Measurements from ENCODE around the gene ACVRL1.

Gene ACVRL1

DNA sequence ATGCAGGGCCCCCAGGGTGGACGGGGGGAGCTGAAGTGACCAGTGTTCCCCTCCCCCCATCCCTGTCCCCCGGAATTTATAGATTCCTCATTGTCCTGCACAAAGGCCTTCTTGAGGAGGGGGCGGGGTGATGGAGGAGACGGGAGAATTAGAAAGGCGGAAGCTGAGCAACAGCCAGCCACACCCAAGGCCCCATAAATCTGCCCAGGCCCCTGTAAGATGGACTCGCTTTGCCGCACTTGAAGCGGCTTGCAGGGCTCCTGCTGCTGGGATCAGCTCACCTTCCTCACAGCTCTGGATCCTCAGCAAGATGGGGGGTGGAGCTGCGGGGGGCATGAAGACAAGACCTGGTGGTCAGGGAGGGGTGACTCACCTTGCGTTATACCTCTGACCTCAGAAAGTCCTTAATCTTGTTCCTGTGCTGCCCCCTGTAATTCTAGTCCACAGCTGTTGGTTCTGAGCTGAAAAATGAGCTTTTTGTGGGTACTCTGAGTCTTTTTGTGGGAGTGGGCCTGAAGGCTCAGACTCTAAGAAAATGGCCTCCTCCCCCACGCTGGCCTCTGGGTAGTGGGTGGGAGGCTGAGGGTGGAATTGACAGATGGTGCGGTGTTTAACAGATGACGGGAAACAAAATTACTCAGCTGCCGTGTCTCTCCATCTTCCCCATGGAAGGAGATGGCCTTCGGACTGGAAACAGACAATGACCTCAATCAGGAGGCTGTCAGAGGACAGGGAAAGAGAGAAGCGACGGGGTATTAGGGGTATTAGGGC, 35.2 kb upstream of the ACVRL1 start:
- no peaks in the 10 kb centered on the region for H3F3A ChIP-seq (ENCODE audit: control insufficient read depth, insufficient read depth)
- no peaks in the 10 kb centered on the region for H3K9me2 ChIP-seq (replicated peaks; ENCODE audit: control insufficient read depth, low read length)
- H3K27me3 ChIP-seq (ENCODE audit: control insufficient read depth, low read length): peaks cover 7% of the 10 kb centered on the region
- no peak overlapping the region for H3K4me2 ChIP-seq (ENCODE audit: low read length)
- no peak overlapping the region for H3K4me3 ChIP-seq (ENCODE audit: low read length)
- H3K36me3 ChIP-seq (ENCODE audit: control insufficient read depth, low read length): no peaks in the 10 kb centered on the region
- H3K27ac ChIP-seq (ENCODE audit: low read depth, low read length): no peak overlapping the region
- no peaks in the 10 kb centered on the region for H3K79me2 ChIP-seq (ENCODE audit: control insufficient read depth, low read length)
- no peaks in the 10 kb centered on the region for H4K20me1 ChIP-seq (ENCODE audit: control insufficient read depth, insufficient read depth, low read depth, low read length)
- TF ChIP-seq EZH2phosphoT487 (IDR thresholded peaks at IDR 0.05; ENCODE audit: borderline replicate concordance, low read length): no peak
- TF ChIP-seq, protein P1, sequence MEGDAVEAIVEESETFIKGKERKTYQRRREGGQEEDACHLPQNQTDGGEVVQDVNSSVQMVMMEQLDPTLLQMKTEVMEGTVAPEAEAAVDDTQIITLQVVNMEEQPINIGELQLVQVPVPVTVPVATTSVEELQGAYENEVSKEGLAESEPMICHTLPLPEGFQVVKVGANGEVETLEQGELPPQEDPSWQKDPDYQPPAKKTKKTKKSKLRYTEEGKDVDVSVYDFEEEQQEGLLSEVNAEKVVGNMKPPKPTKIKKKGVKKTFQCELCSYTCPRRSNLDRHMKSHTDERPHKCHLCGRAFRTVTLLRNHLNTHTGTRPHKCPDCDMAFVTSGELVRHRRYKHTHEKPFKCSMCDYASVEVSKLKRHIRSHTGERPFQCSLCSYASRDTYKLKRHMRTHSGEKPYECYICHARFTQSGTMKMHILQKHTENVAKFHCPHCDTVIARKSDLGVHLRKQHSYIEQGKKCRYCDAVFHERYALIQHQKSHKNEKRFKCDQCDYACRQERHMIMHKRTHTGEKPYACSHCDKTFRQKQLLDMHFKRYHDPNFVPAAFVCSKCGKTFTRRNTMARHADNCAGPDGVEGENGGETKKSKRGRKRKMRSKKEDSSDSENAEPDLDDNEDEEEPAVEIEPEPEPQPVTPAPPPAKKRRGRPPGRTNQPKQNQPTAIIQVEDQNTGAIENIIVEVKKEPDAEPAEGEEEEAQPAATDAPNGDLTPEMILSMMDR (IDR thresholded peaks at IDR 0.05; ENCODE audit: low read depth, low read length, poor library complexity, severe bottlenecking): no peak
- H3K9me3 ChIP-seq (ENCODE audit: control insufficient read depth, insufficient read depth, low read length): no peaks in the 10 kb centered on the region
- no peaks in the 10 kb centered on the region for H3K4me1 ChIP-seq (ENCODE audit: control insufficient read depth, low read length)

DNA sequence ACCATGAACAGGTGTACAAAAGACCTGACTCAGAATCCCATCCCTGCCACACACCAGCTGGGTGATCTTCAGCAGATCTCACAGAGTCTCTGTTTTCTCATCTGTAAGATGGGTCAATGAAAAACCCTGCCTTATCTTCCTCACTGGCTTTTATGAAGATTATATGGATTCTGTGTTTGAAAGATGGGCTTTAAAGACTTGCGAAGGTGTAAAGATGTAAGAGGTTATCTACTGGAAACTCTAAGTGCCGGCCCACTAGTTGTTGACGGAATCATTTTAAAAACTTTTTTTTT, 34.7 kb upstream of the ACVRL1 start:
- Histone ChIP-seq H3K9me2 (replicated peaks; ENCODE audit: control insufficient read depth, low read length) (no peaks in the 10 kb centered on the region), H3F3A (ENCODE audit: control insufficient read depth, insufficient read depth) (no peaks in the 10 kb centered on the region), H3K79me2 (ENCODE audit: control insufficient read depth, low read length) (no peaks in the 10 kb centered on the region), H3K4me1 (ENCODE audit: control insufficient read depth, low read length) (no peaks in the 10 kb centered on the region), H3K27me3 (ENCODE audit: control insufficient read depth, low read length) (peaks cover 7% of the 10 kb centered on the region), H3K36me3 (ENCODE audit: control insufficient read depth, low read length) (no peaks in the 10 kb centered on the region), H3K27ac (ENCODE audit: low read depth, low read length) (no peak overlapping the region), H3K9me3 (ENCODE audit: control insufficient read depth, insufficient read depth, low read length) (no peaks in the 10 kb centered on the region), H3K4me3 (ENCODE audit: low read length) (no peak overlapping the region), H4K20me1 (ENCODE audit: control insufficient read depth, insufficient read depth, low read depth, low read length) (no peaks in the 10 kb centered on the region), H3K4me2 (ENCODE audit: low read length) (no peak overlapping the region)
- TF ChIP-seq, protein P1 (IDR thresholded peaks at IDR 0.05; ENCODE audit: low read depth, low read length, poor library complexity, severe bottlenecking): no peak
- TF ChIP-seq EZH2phosphoT487 (IDR thresholded peaks at IDR 0.05; ENCODE audit: borderline replicate concordance, low read length): no peak

DNA sequence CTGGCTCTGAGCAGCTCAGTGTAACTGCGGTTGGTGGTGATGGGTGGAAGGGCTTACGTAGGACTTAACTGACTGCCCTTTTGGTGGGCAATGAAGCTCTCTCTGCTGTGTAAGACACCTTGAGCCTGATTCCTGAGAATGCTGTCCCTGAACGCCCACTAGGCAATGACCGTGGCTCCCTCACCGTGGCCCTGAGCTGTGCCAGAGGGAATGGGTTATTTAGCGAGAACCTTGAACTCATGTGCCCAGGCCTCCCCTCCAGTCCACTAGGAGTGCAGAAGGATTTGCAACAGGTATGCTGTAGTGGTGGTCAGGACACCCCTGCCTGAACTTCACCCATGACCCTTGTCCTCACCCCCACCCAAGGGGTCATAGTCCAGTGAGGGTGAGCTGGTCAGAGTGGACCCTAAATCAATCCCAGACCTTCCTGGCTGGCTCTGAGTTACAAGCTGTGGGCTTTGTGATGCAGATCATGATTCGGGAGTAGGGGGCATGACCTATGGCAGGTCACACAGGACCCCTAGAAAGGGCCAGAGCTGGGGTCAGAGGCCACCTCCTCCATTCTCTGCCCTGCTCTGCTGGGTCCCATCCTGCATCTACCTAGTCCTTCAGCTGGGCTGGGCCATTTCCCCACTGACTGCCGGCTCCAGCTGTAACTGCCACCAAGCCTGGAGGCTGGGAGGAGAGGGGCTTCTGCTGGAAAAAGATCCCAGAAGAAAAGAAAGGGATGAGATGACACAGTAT, 33.9 kb upstream of the ACVRL1 start:
- Histone ChIP-seq H3K9me3 (ENCODE audit: control insufficient read depth, insufficient read depth, low read length) (no peaks in the 10 kb centered on the region), H3F3A (ENCODE audit: control insufficient read depth, insufficient read depth) (no peaks in the 10 kb centered on the region), H3K79me2 (ENCODE audit: control insufficient read depth, low read length) (no peaks in the 10 kb centered on the region), H3K4me2 (ENCODE audit: low read length) (no peak overlapping the region), H3K27me3 (ENCODE audit: control insufficient read depth, low read length) (peaks cover 7% of the 10 kb centered on the region), H4K20me1 (ENCODE audit: control insufficient read depth, insufficient read depth, low read depth, low read length) (no peaks in the 10 kb centered on the region), H3K4me1 (ENCODE audit: control insufficient read depth, low read length) (no peaks in the 10 kb centered on the region), H3K9me2 (replicated peaks; ENCODE audit: control insufficient read depth, low read length) (no peaks in the 10 kb centered on the region), H3K36me3 (ENCODE audit: control insufficient read depth, low read length) (no peaks in the 10 kb centered on the region), H3K4me3 (ENCODE audit: low read length) (no peak overlapping the region), H3K27ac (ENCODE audit: low read depth, low read length) (no peak overlapping the region)
- no peak for TF ChIP-seq EZH2phosphoT487 (IDR thresholded peaks at IDR 0.05; ENCODE audit: borderline replicate concordance, low read length)
- TF ChIP-seq, protein P1 (IDR thresholded peaks at IDR 0.05; ENCODE audit: low read depth, low read length, poor library complexity, severe bottlenecking): no peak
